SK-N-SH (cell line): ENCODE measurements around the gene SH3D21. TPM values are rescaled to one million over a fixed set of nuclear protein-coding genes. Genes with fewer than 3 reads are reported as not detected.

ENCODE experiments used
- CTCF ChIA-PET: fragments of 300-600, 350-600 bp; formaldehyde crosslinking; extraction: SDS; loops from one replicate; lab custom pipeline; 2021; lab: Yijun Ruan, JAX
- POLR2A ChIA-PET: fragments of 350-600 bp; sonication (Branson Sonifier 250); formaldehyde crosslinking; extraction: SDS; loops from one replicate; lab custom pipeline; 2020; ENCODE audit warnings: antibody characterized with exemption, inconsistent platforms; lab: Yijun Ruan, JAX
- DNase-seq: peaks from one replicate; pipeline ENCODE4 v3.0.0; 2012
- H2AFZ ChIP-seq: fragments of 200-600 bp; sonication (generic); 2 replicates; pipeline ENCODE4 v1.8.1; 2016; ENCODE audit warnings: antibody characterized with exemption, mild to moderate bottlenecking, low read depth
- H3F3A ChIP-seq: fragments of 200-600 bp; sonication (generic); replicated peaks from 2 replicates; pipeline ENCODE3; 2016; ENCODE audit warnings: antibody characterized with exemption, mild to moderate bottlenecking; ENCODE audit not compliant: insufficient read depth
- H3K27ac ChIP-seq, 2 experiments: fragments of 200-500 bp in 1 of 2; fragments of 200-600 bp in 1 of 2; sonication (Bioruptor generic) in 1 of 2; sonication (generic), shearing (Covaris generic) in 1 of 2; 2 replicates each; pipeline versions ENCODE4 v1.5.1 to v1.6.1; 2014 to 2016; ENCODE audit warnings: low read depth in 2 of 2, inconsistent platforms in 1 of 2, low read length in 1 of 2, mild to moderate bottlenecking in 1 of 2, mixed read lengths in 1 of 2
- H3K27me3 ChIP-seq: fragments of 200-600 bp; sonication (generic), shearing (Covaris generic); 2 replicates; pipeline ENCODE4 v1.6.1; 2016; ENCODE audit warnings: mixed run types; ENCODE audit not compliant: insufficient read depth
- H3K36me3 ChIP-seq, 2 experiments: fragments of 200-500 bp in 1 of 2; fragments of 200-600 bp in 1 of 2; sonication (Bioruptor generic) in 1 of 2; sonication (generic) in 1 of 2; replicated peaks in 1 of 2; 2 replicates each; pipeline versions ENCODE3 to v1.5.1; 2014 to 2016; ENCODE audit warnings: low read length in 1 of 2, mild to moderate bottlenecking in 1 of 2; ENCODE audit not compliant: insufficient read depth in 2 of 2, control insufficient read depth in 1 of 2
- H3K4me1 ChIP-seq, 2 experiments: fragments of 200-500 bp in 1 of 2; fragments of 200-600 bp in 1 of 2; sonication (Bioruptor generic) in 1 of 2; sonication (generic), shearing (Covaris generic) in 1 of 2; 2 replicates each; pipeline versions ENCODE4 v1.5.1 to v1.6.1; 2014 to 2016; ENCODE audit warnings: low read depth in 1 of 2, low read length in 1 of 2, mixed run types in 1 of 2; ENCODE audit not compliant: insufficient read depth in 2 of 2, control insufficient read depth in 1 of 2
- H3K4me2 ChIP-seq: fragments of 200-600 bp; sonication (generic), shearing (Covaris generic); 2 replicates; pipeline ENCODE4 v1.6.1; 2017; ENCODE audit warnings: mixed run types
- H3K4me3 ChIP-seq, 2 experiments: fragments of 200-500 bp in 1 of 2; fragments of 200-600 bp in 1 of 2; sonication (Bioruptor generic) in 1 of 2; sonication (generic), shearing (Covaris generic) in 1 of 2; 2 replicates each; pipeline versions ENCODE4 v1.5.1 to v1.8.1; 2014 to 2016; ENCODE audit warnings: low read depth in 2 of 2, inconsistent platforms in 1 of 2, low read length in 1 of 2, mild to moderate bottlenecking in 1 of 2, mixed read lengths in 1 of 2, moderate library complexity in 1 of 2
- H3K79me2 ChIP-seq: fragments of 200-600 bp; sonication (generic); 2 replicates; pipeline ENCODE4 v1.8.1; 2017; ENCODE audit warnings: mild to moderate bottlenecking; ENCODE audit not compliant: insufficient read depth
- H3K9ac ChIP-seq: fragments of 200-600 bp; sonication (generic); 2 replicates; pipeline ENCODE4 v1.6.1; 2017; ENCODE audit warnings: mixed run types
- H3K9me2 ChIP-seq: fragments of 200-600 bp; sonication (generic); 2 replicates; pipeline ENCODE4 v1.6.1; 2017; ENCODE audit warnings: mixed run types
- H3K9me3 ChIP-seq: fragments of 200-600 bp; sonication (generic); 2 replicates; pipeline ENCODE4 v1.6.1; 2017; ENCODE audit warnings: mixed run types, mild to moderate bottlenecking, moderate library complexity
- H4K20me1 ChIP-seq: fragments of 200-600 bp; sonication (generic); 2 replicates; pipeline ENCODE4 v1.6.1; 2017; ENCODE audit warnings: mild to moderate bottlenecking, mixed run types; ENCODE audit not compliant: insufficient read depth
- CHD2 ChIP-seq: fragments of 150-350 bp; IDR thresholded peaks from 2 replicates; pipeline ENCODE4 v1.6.1; 2018; ENCODE audit warnings: low read length; ENCODE audit not compliant: partially characterized antibody
- EZH2phosphoT487 ChIP-seq: fragments of 200-600 bp; sonication (generic); IDR thresholded peaks from 2 replicates; pipeline ENCODE4 v1.6.1; 2017; ENCODE audit warnings: low read depth, mixed run types, mild to moderate bottlenecking, antibody characterized with exemption, moderate library complexity, borderline replicate concordance
- GATA2 ChIP-seq: sonication (generic); formaldehyde crosslinking; IDR thresholded peaks from 2 replicates; pipeline ENCODE4 v1.5.0; 2020; ENCODE audit warnings: mild to moderate bottlenecking, missing genetic modification reagents
- IRF3 ChIP-seq: fragments of 150-350 bp; IDR thresholded peaks from 2 replicates; pipeline ENCODE4 v1.6.1; 2016; ENCODE audit warnings: mild to moderate bottlenecking, low read depth, low read length
- JUND ChIP-seq: IDR thresholded peaks from 2 replicates; pipeline ENCODE4 v1.4.0; 2012
- MAX ChIP-seq: IDR thresholded peaks from 2 replicates; pipeline ENCODE4 v1.4.0; 2012; ENCODE audit warnings: low read depth
- MEF2A ChIP-seq: IDR thresholded peaks from 2 replicates; pipeline ENCODE4 v1.4.0; 2012; ENCODE audit warnings: low read depth, borderline replicate concordance
- NFIC ChIP-seq: IDR thresholded peaks from 2 replicates; pipeline ENCODE4 v1.4.0; 2012; ENCODE audit warnings: borderline replicate concordance
- POLR2AphosphoS5 ChIP-seq: IDR thresholded peaks from 2 replicates; pipeline ENCODE4 v1.6.1; 2012; ENCODE audit warnings: low read depth, low read length
- RCOR1 ChIP-seq: fragments of 150-350 bp; IDR thresholded peaks from 2 replicates; pipeline ENCODE4 v1.6.1; 2017; ENCODE audit warnings: antibody characterized with exemption, low read length
- REST ChIP-seq: IDR thresholded peaks from 2 replicates; pipeline ENCODE4 v1.6.1; 2012; ENCODE audit warnings: mild to moderate bottlenecking, low read depth, low read length, moderate library complexity
- RFX5 ChIP-seq: IDR thresholded peaks from 2 replicates; pipeline ENCODE4 v1.6.1; 2012; ENCODE audit warnings: mild to moderate bottlenecking, improper control_type of control experiment, low read length
- RXRA ChIP-seq: IDR thresholded peaks from 2 replicates; pipeline ENCODE4 v1.4.0; 2012; ENCODE audit warnings: low read depth, mild to moderate bottlenecking, borderline replicate concordance
- SMC3 ChIP-seq: IDR thresholded peaks from 2 replicates; pipeline ENCODE4 v1.6.1; 2012; ENCODE audit warnings: low read depth, low read length, improper control_type of control experiment
- TEAD4 ChIP-seq: IDR thresholded peaks from 2 replicates; pipeline ENCODE4 v1.4.0; 2012; ENCODE audit warnings: mild to moderate bottlenecking, borderline replicate concordance; ENCODE audit not compliant: insufficient read depth
- USF1 ChIP-seq: IDR thresholded peaks from 2 replicates; pipeline ENCODE4 v1.4.0; 2012; ENCODE audit warnings: low read depth, borderline replicate concordance
- ZBTB33 ChIP-seq: IDR thresholded peaks from 2 replicates; pipeline ENCODE4 v1.4.0; 2012; ENCODE audit warnings: low read depth, borderline replicate concordance
- WGBS: methylation state at CpG from one replicate; pipeline ENCODE4 v1.1.6; 2017; ENCODE audit warnings: low lambda C conversion rate; 5-methylcytosine and 5-hydroxymethylcytosine counted together
- polyA plus RNA-seq, 3 experiments: library from polyadenylated mRNA; depleted of rRNA; stranded (reverse); fragments of >200 nt; gene quantifications; 2 replicates each; pipeline ENCODE4 v1.2.3, GENCODE V29; 2012

Gene SH3D21
- polyA plus RNA-seq, 1 of the 3 experiments (the other 2 are of a cell fraction): 1.6 TPM

- Histone ChIP-seq H3K4me3 (no peak overlapping the region), H3F3A (peaks cover 50% of the 10 kb centered on the region), H3K36me3 (peaks cover 46 to 55% of the 10 kb centered on the region in 2 experiments), H3K79me2 (peaks cover 28% of the 10 kb centered on the region; the same call in 1 of the 2 replicates), H3K9me3 (no peaks in the 10 kb centered on the region), H4K20me1 (peaks cover 13% of the 10 kb centered on the region), H3K9me2 (no peaks in the 10 kb centered on the region), H2AFZ (no peak overlapping the region), H3K27me3 (no peaks in the 10 kb centered on the region), H3K4me2 (no peak overlapping the region), H3K27ac (no peak overlapping the region), H3K9ac (no peak overlapping the region), H3K4me1 (peaks cover 12 to 14% of the 10 kb centered on the region in 2 experiments; a peak in 3 of 4 replicates)
- TF ChIP-seq POLR2AphosphoS5 (no peak), ZBTB33 (no peak), MAX (no peak), SMC3 (no peak), TEAD4 (no peak), MEF2A (no peak), JUND (no peak), CHD2 (no peak), IRF3 (no peak), RCOR1 (no peak), NFIC (no peak), REST (no peak), USF1 (no peak), RXRA (no peak), EZH2phosphoT487 (no peak), RFX5 (no peak), GATA2 (CRISPR knock-in tag) (no peak)
- WGBS: 92% methylated on average over 22 of the region's 23 CpGs
- ChIA-PET POLR2A (no interaction called here), CTCF (interaction anchor here (2.1 to 7.1 kb wide), 2 partner anchors 18 to 65 kb away, joined by 7 to 34 read pairs; no protein-coding TSS in a partner anchor)
- DNase-seq: no peak
These were observed 2.4 kb upstream of the SH3D21 start for GRCh38 chr1:36303650-36304360.
